Hepatocyte (in vitro differentiated cells): ENCODE data around the gene LPAR1. TPM values are rescaled to one million over a fixed set of nuclear protein-coding genes. Genes with fewer than 3 reads are reported as not detected.

ENCODE experiments used
- DNase-seq: peaks from one replicate; pipeline ENCODE4 v3.0.0-alpha.2; 2016; ENCODE audit warnings: low spot score
- H2AFZ ChIP-seq: fragments of 200-600 bp; sonication (generic); 2 replicates; pipeline ENCODE4 v1.6.0; 2016; ENCODE audit warnings: antibody characterized with exemption, mild to moderate bottlenecking
- H3K27ac ChIP-seq: fragments of 200-600 bp; sonication (generic); 2 replicates; pipeline ENCODE4 v1.5.1; 2016; ENCODE audit warnings: mild to moderate bottlenecking
- H3K27me3 ChIP-seq: fragments of 200-600 bp; sonication (generic); 2 replicates; pipeline ENCODE4 v1.6.1; 2016
- H3K36me3 ChIP-seq: fragments of 200-600 bp; sonication (generic); replicated peaks from 2 replicates; pipeline ENCODE4 v1.5.1; 2016; ENCODE audit warnings: low read depth; ENCODE audit not compliant: insufficient read depth
- H3K4me1 ChIP-seq: fragments of 200-600 bp; sonication (generic); 2 replicates; pipeline ENCODE4 v1.5.1; 2016; ENCODE audit warnings: mild to moderate bottlenecking, moderate library complexity; ENCODE audit not compliant: insufficient read depth
- H3K4me2 ChIP-seq: fragments of 200-600 bp; sonication (generic); 2 replicates; pipeline ENCODE4 v1.6.0; 2016
- H3K4me3 ChIP-seq: fragments of 200-600 bp; sonication (generic); 2 replicates; pipeline ENCODE4 v1.5.1; 2016; ENCODE audit warnings: mild to moderate bottlenecking
- H3K79me2 ChIP-seq: fragments of 200-600 bp; sonication (generic); 2 replicates; pipeline ENCODE4 v1.6.0; 2017; ENCODE audit warnings: mild to moderate bottlenecking
- H3K9me2 ChIP-seq: fragments of 200-600 bp; sonication (generic); replicated peaks from 2 replicates; pipeline ENCODE4 v1.6.0; 2017; ENCODE audit warnings: mild to moderate bottlenecking; ENCODE audit not compliant: insufficient read depth
- H3K9me3 ChIP-seq: fragments of 200-600 bp; sonication (generic); 2 replicates; pipeline ENCODE4 v1.5.1; 2016; ENCODE audit warnings: low read depth, mild to moderate bottlenecking
- H4K20me1 ChIP-seq: fragments of 200-600 bp; sonication (generic); 2 replicates; pipeline ENCODE4 v1.6.0; 2016; ENCODE audit warnings: mild to moderate bottlenecking; ENCODE audit not compliant: insufficient read depth, poor library complexity, severe bottlenecking
- CTCF ChIP-seq: fragments of 200-600 bp; sonication (generic); IDR thresholded peaks from 2 replicates; pipeline ENCODE4 v1.5.1; 2016; ENCODE audit warnings: antibody characterized with exemption, mild to moderate bottlenecking; ENCODE audit not compliant: poor library complexity
- EZH2 ChIP-seq: fragments of 200-600 bp; sonication (generic); IDR thresholded peaks from 2 replicates; pipeline ENCODE4 v1.6.1; 2016; ENCODE audit warnings: antibody characterized with exemption, mild to moderate bottlenecking, borderline replicate concordance
- EZH2phosphoT487 ChIP-seq: fragments of 200-600 bp; sonication (generic); IDR thresholded peaks from one replicate; pipeline ENCODE4 v1.6.1; 2018; ENCODE audit warnings: antibody characterized with exemption, mild to moderate bottlenecking, low read depth, moderate library complexity; ENCODE audit not compliant: unreplicated experiment, severe bottlenecking
- WGBS: methylation state at CpG from one replicate; pipeline ENCODE4 v1.1.6; 2016; ENCODE audit warnings: low lambda C conversion rate; ENCODE audit errors: missing lambda C conversion rate; 5-methylcytosine and 5-hydroxymethylcytosine counted together
- polyA plus RNA-seq: library from polyadenylated mRNA; unstranded; fragments of >200 nt; fragmentation: Nextera tagmentation; extraction: Ambion mirVana; gene quantifications from 2 replicates; pipeline ENCODE4 v1.2.1, GENCODE V29; 2016
- total RNA-seq: library from RNA; depleted of rRNA; stranded (reverse); fragments of >200 nt; gene quantifications from 2 replicates; pipeline ENCODE4 v1.2.3, GENCODE V29; 2014

The LPAR1 gene
- total and polyA plus RNA-seq, 2 experiments from 2014 or later: 20.2 to 36.8 TPM

GRCh38 chr9:110984890-110985437, 53.3 kb downstream of the LPAR1 start:
- WGBS: 88% methylated on average over 2 of the region's 2 CpGs
- H3K27ac ChIP-seq: no peak overlapping the region
- H3K4me3 ChIP-seq: no peak overlapping the region
- H3K36me3 ChIP-seq: no peaks in the 10 kb centered on the region
- no peak overlapping the region for H2AFZ ChIP-seq
- no peak overlapping the region for H3K4me2 ChIP-seq
- no peaks in the 10 kb centered on the region for H3K27me3 ChIP-seq
- no peaks in the 10 kb centered on the region for H3K9me3 ChIP-seq
- H3K79me2 ChIP-seq: peaks cover 96% of the 10 kb centered on the region
- H3K4me1 ChIP-seq: no peaks in the 10 kb centered on the region
- no peak for DNase-seq
- TF ChIP-seq CTCF (no peak), EZH2phosphoT487 (no peak), EZH2 (no peak)
- no peaks in the 10 kb centered on the region for H3K9me2 ChIP-seq
- H4K20me1 ChIP-seq: no peaks in the 10 kb centered on the region

GRCh38 chr9:110980261-110980660, 58.0 kb downstream of the LPAR1 start:
- Histone ChIP-seq H3K4me1 (peaks cover 3% of the 10 kb centered on the region), H3K9me3 (no peaks in the 10 kb centered on the region), H3K4me2 (no peak overlapping the region), H3K79me2 (peaks cover 78% of the 10 kb centered on the region), H4K20me1 (no peaks in the 10 kb centered on the region), H2AFZ (no peak overlapping the region), H3K36me3 (no peaks in the 10 kb centered on the region), H3K4me3 (no peak overlapping the region), H3K27ac (no peak overlapping the region), H3K27me3 (no peaks in the 10 kb centered on the region), H3K9me2 (no peaks in the 10 kb centered on the region)
- TF ChIP-seq EZH2phosphoT487 (no peak), EZH2 (no peak), CTCF (no peak)
- no peak for DNase-seq
- 52% methylated on average over 3 of the region's 3 CpGs for WGBS

GRCh38 chr9:110979636-110980035, 58.6 kb downstream of the LPAR1 start:
- Histone ChIP-seq H3K4me2 (no peak overlapping the region), H3K27ac (no peak overlapping the region), H3K36me3 (no peaks in the 10 kb centered on the region), H3K4me1 (peaks cover 3% of the 10 kb centered on the region), H2AFZ (no peak overlapping the region), H3K9me3 (no peaks in the 10 kb centered on the region), H3K4me3 (no peak overlapping the region), H4K20me1 (no peaks in the 10 kb centered on the region), H3K9me2 (no peaks in the 10 kb centered on the region), H3K79me2 (peaks cover 77% of the 10 kb centered on the region), H3K27me3 (no peaks in the 10 kb centered on the region)
- TF ChIP-seq EZH2 (no peak), EZH2phosphoT487 (no peak), CTCF (no peak)
- DNase-seq: no peak

- DNase-seq: no peak
- H3K79me2 ChIP-seq: peaks cover 74% of the 10 kb centered on the region
- no peak overlapping the region for H3K27ac ChIP-seq
- H3K9me2 ChIP-seq: no peaks in the 10 kb centered on the region
- no peak overlapping the region for H3K4me3 ChIP-seq
- H3K4me2 ChIP-seq: no peak overlapping the region
- H3K27me3 ChIP-seq: no peaks in the 10 kb centered on the region
- peaks cover 3% of the 10 kb centered on the region for H3K4me1 ChIP-seq
- WGBS: 77% methylated on average over 3 of the region's 3 CpGs
- no peaks in the 10 kb centered on the region for H3K9me3 ChIP-seq
- TF ChIP-seq EZH2phosphoT487: no peak
- no peak for TF ChIP-seq CTCF
- no peak for TF ChIP-seq EZH2
- no peak overlapping the region for H2AFZ ChIP-seq
- no peaks in the 10 kb centered on the region for H4K20me1 ChIP-seq
- H3K36me3 ChIP-seq: no peaks in the 10 kb centered on the region
Observed at GRCh38 chr9:110978516-110978915, 59.8 kb downstream of the LPAR1 start.
